GM21367 (cell line): ENCODE results near the gene JPH3.

ENCODE experiments used
- ATAC-seq: cut with Tn5 transposase; IDR thresholded peaks from one replicate; pipeline ENCODE4 v1.9.1; 2021; ENCODE audit not compliant: unreplicated experiment

The JPH3 gene

GRCh38 chr16:87648698-87649487, 46.6 kb downstream of the JPH3 start:
- no peak for ATAC-seq

DNA sequence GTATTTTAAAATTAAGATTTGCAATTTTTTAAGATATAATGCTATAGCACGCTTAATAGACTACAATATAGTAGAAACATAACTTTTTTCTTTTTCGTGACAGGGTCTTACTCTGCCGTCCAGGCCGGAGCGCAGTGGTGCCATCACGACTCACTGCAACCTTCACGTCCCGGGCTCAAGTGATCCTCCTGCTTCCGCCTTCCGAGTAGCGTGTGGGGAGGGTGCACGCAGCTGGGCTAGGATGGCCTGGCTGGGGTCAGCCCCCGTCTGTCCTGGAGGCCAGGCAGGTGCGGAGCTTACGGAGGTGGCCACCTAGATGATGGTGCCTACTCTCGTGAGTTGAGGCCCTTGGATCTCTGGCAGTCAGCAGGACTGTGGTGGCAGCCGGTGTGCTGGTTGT, 50.1 kb downstream of the JPH3 start:
- no peak for ATAC-seq

GRCh38 chr16:87652799-87653198, 50.5 kb downstream of the JPH3 start:
- no peak for ATAC-seq

GRCh38 chr16:87653234-87653633, 50.9 kb downstream of the JPH3 start:
- no peak for ATAC-seq

DNA sequence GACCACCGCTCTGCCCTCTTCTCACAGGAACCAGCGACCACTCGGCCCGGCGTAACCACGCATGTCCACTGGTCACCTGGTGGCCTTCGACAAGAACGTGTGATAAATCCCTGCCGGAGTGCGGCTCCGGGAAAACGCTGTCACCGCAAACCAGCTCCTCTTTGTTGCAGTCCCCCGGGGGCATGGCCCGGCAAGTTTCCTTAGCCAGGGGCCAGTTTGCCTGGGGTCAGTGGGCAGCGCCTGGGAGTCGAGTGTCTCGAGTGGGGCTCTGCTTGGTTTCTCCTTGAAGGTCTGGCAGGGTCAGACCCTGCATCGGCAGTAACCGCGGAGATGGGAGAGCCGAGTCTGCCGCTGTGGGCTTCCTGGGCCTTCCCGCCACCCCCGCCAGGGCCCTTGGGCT, 52.5 kb downstream of the JPH3 start:
- ATAC-seq = no peak

GRCh38 chr16:87656328-87656727, 54.0 kb downstream of the JPH3 start:
- ATAC-seq = no peak

GRCh38 chr16:87657621-87658192, 55.4 kb downstream of the JPH3 start:
- ATAC-seq = no peak

DNA sequence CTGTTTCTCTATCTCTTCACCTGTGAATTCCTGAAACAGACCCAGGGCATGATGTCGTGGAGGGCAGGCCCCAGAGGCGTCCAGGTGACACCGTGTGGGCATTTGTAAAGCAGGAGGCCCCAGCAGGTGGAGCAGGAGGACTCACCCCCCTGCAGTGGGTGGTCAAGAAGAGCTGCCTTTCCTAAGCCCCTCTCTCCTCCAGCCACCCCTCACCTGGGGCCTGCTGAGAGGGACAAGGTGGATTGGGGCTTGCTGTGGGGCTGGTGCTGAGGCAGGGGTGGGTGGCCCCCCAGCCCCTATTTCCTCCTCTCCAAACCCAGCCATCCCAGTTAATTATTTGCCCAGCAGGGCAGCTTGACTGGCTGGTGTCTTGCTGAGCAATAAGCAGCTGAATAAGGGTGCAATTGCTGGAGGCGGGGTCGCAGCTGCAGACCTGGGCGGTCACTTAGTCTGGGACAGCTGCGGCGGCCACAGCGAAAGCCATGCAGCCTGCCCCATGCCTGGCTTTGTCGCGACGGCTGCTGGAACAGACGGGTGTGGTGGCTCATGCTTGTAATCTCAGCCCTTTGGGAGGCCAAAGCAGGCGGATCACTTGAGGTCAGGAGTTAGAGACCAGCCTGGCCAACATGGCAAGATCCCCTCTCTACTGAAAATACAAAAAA, 56.4 kb downstream of the JPH3 start:
- no peak for ATAC-seq

DNA sequence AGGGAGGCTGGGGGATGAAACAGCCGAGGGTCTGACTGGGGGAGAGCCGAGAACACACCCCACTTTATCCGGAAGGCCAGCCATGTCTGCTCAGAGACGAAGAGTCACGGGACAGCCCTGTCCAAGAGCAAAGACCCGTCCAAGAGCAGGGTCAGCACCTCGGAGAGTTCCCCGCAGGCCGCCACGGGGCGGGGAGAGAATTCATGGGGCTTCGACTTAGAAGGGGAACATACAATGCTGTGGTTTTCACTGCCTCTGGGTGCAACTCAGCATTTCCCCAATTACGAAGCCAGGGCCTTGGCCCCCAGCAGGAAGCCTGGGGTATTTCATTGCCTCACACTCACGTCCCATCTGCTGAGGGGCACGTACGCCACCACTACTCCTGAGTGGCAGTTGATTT, 59.3 kb downstream of the JPH3 start:
- ATAC-seq = no peak

DNA sequence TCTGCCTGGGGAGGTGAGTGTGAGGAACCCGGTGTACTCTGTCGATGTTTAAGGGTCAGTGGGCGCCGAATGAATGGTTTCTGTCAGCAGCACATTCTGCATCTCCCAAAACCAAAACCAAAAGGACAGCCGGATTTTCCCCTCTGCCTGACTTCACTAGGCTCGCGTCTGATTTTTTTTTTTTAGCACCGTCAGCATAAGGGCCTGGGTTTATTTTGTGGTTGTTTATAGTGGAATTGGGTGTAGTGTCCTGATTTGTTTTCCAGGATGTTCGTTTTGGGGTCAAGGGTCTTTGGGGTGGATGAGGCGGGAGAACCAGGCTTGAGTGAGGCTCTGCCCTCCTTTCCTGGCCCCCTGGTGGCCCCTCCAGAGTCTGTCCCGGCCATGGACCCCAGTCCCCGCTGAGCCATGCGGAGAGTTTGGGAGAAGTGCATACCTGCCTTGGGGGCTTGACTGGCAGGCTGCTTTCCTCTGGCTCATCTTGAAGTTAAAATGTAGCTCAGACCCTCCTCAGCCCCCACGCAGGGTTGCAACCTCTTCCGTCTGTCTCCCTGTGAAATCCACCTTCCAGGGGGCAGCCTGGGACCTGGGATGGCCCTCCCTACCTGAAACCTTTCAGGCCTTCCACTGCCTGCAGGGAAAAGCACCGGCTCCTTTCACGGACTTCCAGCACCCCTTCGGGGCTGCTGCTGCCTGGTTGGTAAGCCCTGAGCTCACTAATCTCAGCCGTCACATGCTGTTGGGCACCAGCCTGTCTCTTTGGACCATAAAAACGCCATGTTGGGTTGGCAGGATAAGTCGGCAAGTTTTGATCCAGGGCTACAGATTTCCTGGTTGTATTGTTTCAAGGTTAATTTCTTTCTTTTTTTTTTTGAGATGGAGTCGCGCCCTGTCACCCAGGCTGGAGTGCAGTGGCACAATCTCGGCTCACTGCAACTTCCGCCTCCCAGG, 60.2 kb downstream of the JPH3 start:
- ATAC-seq = no peak

GRCh38 chr16:87664792-87665191, 62.5 kb downstream of the JPH3 start:
- ATAC-seq = no peak

- ATAC-seq = no peak
These were observed 62.9 kb downstream of the JPH3 start for GRCh38 chr16:87665193-87665592.

DNA sequence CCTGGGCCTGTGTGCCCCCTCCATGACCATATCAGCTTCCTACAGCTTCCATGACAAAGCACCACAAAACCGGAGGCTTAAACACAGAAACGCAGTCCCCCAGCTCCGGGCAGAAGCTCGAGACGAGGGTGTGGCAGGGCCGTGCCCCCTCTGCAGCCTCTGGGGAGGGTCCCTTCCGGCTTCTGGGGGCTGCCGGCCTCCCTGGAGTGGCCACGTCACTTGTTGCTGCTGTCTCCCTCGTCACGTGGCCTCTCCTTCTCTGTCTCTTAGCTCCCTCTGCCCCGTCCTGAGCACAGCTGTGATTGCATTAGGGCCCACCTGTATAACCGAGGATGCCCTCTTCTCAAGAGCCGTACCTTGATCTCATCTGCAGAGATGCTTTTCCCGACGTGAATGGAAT, 64.6 kb downstream of the JPH3 start:
- ATAC-seq = no peak

GRCh38 chr16:87667443-87667842, 65.1 kb downstream of the JPH3 start:
- ATAC-seq = no peak

DNA sequence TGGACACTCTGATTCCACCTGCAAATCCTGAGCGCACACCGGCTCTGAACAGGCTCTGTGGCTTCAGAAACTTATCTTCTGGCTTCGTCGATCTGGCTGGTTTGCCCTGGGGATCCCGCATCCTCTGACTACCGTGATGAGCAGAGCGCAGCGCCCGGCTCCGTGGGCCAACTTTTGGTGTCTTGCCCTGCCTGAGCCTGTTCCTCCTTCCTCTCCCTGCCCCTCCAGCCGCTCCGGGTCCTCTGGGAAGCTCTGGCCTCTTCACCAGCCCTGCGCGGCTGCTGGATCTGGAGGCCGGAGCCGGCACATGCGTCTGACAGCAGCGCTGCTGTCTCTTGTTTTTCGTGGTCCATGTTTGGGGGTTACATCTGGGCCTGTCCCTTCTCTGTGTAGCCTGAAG, 65.6 kb downstream of the JPH3 start:
- ATAC-seq = no peak

DNA sequence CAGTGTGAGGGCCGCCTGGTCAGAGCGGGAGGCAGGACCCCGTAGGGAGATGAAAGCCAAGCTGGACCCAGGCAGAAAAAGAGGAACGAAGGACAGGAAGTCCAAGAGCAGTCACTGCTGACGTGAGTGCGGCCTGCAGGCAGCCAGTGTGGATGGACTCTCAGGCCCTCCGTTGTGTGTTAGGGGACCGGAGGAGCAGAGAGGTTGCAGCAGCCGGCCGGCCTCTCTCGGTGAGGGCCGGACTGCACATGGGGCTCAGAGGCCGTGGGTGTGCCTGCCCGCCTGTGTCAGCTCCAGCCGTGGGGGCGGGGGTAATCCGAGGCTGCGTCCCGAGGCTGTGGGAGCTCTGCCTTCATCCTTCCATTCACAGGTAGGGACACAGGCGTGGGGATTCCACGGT, 67.4 kb downstream of the JPH3 start:
- ATAC-seq = no peak

- ATAC-seq = no peak
These were observed 68.9 kb downstream of the JPH3 start for GRCh38 chr16:87671221-87671620.

DNA sequence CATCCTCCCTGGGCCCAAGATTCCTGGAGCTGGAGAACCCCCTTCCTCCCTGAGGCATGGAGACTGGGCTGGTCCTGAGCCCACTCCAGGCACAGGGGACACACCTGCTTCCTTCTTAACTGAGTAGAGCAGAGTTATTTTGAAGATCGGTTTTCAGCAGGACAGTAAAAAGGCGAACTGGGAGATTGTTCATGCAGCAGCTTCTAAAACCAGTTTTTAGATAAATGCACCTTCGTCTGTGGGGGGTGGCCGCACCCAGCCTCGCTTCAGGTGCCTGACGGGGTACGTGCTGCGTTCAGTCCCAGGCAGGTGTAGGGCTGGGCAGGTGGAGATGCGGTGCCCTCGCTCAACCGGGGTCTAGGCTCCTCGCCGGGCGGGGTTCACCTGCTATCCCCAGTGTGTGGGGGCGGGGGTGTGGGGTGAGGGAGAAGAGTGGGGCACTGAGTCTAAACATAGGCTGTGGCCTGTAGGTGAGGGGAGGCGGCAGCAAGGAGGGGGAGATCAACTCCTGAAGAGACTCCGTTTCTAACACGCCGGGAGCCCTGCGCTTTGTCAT, 69.5 kb downstream of the JPH3 start:
- ATAC-seq = no peak

DNA sequence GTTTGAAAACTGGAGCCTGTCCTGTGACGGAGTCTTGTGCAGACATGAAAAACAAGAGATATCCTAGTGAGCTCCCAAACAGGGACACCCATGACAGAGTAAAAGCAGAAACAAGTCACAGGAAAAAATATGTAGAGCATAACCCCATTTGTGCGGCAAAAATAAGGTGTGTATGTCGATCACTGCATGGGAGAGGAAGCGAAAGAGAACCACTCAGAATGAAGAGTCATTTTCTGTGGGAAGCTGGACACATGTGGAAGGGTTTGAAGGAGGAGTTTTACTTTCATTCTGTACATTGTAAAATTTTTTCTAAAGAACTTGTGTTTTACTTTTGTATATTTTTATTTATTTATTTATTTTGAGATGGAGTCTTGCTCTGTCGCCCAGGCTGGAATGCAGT, 72.1 kb downstream of the JPH3 start:
- ATAC-seq = no peak

GRCh38 chr16:87675111-87675719, 72.9 kb downstream of the JPH3 start:
- ATAC-seq = no peak

- no peak for ATAC-seq
These were observed 75.5 kb downstream of the JPH3 start for GRCh38 chr16:87677830-87678229.
